Astrocyte of the cerebellum (primary cell): ENCODE results near the gene C3orf62.

Source experiments
- DNase-seq: peaks from one replicate; pipeline ENCODE4 v3.0.0-alpha.2; 2011; ENCODE audit warnings: low read depth
- H3K4me3 ChIP-seq: 2 replicates; pipeline ENCODE4 v1.5.1; 2011; ENCODE audit warnings: mild to moderate bottlenecking, low read depth, low read length, moderate library complexity
- CTCF ChIP-seq: IDR thresholded peaks from 2 replicates; pipeline ENCODE4 v1.5.1; 2012; ENCODE audit warnings: low read length, low read depth, moderate library complexity, mild to moderate bottlenecking; ENCODE audit errors: missing control alignments
- in situ Hi-C: cut with HindIII; loops from 2 replicates; pipeline ENCODE4 v1.10.0; 2017; ENCODE audit warnings: low sequenced_read_pairs

The C3orf62 gene

DNA sequence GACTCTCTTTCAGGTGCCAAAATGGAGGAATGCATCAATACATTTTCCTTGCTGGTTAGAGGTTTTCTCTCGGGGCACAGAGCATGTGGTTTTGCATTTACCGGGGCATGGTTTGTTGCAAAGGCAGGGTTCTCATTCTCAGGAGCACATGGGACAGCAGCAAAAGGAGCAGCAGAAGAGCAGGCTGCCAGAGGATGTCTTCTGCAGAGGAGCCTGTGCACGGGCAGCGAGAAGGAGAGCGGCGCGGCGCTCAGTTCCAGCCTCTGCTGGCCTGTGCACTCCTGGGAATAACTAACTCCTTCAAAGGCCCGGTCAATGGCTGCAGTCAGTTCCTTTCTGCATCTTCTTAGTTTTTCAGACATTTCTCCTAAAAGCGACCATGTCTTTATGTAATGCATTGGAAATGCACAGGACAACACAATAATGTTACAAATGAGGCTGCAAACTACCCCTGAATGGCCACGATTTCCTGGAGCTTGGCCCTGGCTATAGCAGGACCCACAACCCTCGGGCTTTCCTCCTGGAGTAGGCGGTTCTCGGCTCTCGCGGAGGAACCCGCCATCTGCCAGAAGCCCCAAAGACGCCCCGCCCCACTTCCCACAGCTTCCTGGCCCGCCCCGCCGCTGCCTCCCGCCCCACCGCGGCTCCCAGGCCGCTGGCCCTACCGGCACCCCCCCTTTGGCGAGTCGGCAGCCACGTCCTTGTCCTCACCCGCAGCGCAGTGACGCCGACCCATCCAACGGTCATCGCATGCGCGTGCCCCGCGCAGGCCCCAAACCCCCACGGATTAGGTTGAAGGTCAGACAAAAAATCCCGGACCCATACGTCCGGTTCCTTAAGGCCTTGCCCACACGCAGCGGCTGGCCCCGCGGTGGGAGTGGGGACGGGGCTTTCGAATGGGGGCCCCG is at the start of gene C3orf62:
TSS of gene C3orf62 (minus strand) at position 758 of the 908 bp plus-strand sequence. CDS start at position 398, 360 bp downstream.
- in situ Hi-C loops = no loop called here
- DNase-seq = peak; percentile 45
- peak within 1 kb of the TSS; percentile 39 for H3K4me3 ChIP-seq
- no peak for TF ChIP-seq CTCF

DNA sequence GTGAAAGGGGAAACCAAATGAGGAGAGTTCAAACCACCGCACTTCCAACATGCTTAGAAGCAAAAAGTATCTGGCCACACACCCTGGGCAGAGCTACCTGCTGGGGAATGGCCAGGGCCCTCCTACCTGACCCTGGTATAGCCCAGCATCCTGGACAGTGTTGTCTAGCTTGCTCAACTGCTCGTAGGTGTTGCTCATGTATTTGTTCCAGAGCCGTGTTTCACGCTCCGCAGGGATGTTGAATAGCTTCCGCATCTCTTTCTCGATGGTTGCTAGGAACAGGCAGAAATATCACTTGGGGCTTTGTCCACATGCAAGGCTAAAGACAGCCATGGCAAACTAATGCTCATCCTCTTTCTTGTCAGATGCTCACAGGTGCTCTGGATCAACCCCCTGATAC is 47.7 kb upstream of the C3orf62 start:
- no peak overlapping the region for H3K4me3 ChIP-seq
- in situ Hi-C loops = no loop called here
- DNase-seq = no peak
- no peak for TF ChIP-seq CTCF

DNA sequence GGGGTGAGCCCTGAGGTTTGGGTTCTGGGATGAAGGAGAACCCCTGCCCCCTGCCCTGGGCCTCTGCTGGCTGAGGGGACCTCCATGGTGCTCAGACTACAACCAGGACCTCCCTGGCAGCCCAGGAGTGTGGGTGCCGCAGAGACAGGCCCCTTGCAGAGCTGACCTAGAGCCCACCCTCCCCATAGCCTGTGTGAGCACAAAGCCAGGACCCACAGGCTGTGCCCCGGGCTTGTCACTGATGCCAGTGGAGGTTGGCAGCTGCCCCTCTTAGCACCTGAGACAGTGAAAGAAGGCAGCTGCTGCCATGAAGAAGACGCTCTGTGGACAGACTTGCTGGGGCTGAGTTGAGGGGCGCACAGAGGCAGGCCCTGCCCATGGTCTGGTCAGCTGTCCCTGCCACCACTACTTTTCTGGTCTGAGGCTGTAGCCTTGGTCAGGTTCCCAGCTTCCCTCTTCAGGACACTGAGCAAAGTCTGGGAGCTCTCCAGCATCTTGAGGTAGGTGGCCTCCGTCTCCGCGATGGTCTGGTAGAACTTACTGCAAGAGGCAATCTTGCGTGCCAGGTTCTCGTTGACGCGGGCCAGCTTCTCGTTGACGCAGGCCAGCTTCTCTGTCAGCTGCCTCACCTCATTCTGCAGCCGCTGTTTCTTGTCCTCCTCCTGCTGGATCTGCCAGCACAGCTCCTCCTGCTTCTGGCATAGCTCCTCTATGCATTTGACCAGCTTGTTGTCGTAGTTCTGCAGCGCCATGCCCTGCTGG is 39.8 kb upstream of the C3orf62 start:
- DNase-seq = no peak
- H3K4me3 ChIP-seq = no peak overlapping the region
- in situ Hi-C loops = no loop called here
- no peak for TF ChIP-seq CTCF

DNA sequence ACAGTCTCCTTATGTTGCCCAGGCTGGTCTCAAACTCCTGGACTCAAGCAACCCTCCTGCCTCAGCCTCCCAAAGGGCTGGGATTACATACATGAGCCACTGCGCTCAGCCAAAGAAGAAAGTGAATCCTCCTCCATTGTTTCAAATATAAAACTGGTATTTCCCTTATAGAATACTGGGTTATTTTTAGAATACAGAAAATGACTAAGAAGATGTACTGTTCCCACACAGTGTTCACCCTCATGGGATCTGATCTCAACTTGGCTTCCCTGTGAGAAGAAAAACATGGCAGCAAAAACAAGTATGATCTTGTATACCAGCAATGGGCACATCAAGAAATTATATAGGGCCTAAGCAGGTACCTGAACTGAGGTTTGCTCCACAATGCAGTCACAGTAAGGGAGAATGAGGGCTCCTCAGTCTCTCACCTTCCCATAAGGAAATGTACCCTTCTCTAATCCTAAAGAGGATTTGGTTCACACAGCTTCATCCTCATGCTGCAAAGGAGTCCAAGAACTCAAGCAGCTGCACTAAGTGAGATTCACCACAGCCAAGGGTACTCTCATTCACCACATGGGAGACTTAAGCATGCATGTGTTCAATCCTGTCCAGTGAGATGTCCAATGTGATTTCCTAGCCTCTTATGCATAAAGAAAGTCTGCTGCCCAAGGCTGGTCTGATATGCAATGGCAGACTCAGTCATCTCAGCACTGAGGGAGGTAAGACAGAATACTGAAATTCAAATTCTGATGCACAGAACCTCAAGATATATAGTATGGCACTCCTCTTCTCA is 37.1 kb upstream of the C3orf62 start:
- in situ Hi-C loops = no loop called here
- H3K4me3 ChIP-seq = no peak overlapping the region
- TF ChIP-seq CTCF = no peak
- DNase-seq = no peak

DNA sequence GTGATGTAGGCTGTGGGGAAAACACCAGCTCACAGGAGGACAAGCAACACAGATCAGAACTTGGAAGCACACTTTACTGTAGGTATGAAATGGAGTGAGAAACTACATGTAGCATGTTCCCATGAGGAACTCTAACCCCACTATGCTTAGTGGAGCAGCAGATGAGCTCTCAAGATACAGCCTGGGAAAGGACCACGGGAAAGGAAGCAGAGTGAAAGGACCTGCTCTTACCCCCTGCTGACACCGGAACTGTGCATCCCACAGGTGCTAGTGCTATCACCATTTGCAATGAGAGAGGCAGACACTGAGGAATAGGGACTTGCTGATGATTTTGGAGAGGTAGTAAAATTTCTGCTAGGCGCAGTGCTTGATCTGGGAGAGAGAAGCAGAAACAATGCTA is 34.3 kb upstream of the C3orf62 start:
- no peak for TF ChIP-seq CTCF
- no peak overlapping the region for H3K4me3 ChIP-seq
- in situ Hi-C loops = no loop called here
- no peak for DNase-seq

- in situ Hi-C loops = no loop called here
- H3K4me3 ChIP-seq = no peak overlapping the region
- no peak for DNase-seq
- no peak for TF ChIP-seq CTCF
Observed at GRCh38 chr3:49310677-49311076, 33.6 kb upstream of the C3orf62 start.
